NCI-H128 (cell line): ENCODE measurements around the gene OR5AR1.
"Not testable (repeated sequence)": the region's sequence is repeated elsewhere in the genome, so short reads cannot be mapped to it uniquely, and the experiment has no call there.

Experiments
- DNase-seq: peaks from one replicate; lab custom pipeline; 2025; ENCODE audit not compliant: unreplicated experiment; lab: John Stamatoyannopoulos, UW

Gene OR5AR1

GRCh38 chr11:56663386-56663785 lies at the start of gene OR5AR1:
Gene OR5AR1, plus strand, starts transcription at chr11:56663686. Its CDS starts 0 bp downstream, at chr11:56663686.
- DNase-seq = no peak

DNA sequence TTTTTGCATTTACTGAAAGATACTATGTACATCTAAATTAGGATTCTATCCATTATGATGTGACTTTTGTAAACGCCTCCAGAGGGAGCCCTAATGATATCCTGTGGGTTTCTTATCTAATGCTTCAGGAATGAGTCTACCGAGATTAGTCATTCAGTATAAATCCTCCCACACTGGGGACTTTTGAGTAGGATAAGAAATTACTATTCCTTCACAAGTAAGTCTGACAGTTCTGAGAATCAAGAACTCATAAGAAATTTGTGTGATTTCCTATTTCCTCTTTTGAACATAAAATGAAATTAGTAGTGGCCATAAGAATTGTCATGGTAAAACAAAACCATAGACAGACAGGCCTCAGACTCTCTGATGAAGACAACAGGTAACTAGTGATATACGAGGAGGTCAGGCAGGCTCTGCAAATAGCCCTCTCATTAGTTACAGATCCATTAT lies 38.8 kb upstream of the OR5AR1 start:
- DNase-seq = peak; percentile 3

DNA sequence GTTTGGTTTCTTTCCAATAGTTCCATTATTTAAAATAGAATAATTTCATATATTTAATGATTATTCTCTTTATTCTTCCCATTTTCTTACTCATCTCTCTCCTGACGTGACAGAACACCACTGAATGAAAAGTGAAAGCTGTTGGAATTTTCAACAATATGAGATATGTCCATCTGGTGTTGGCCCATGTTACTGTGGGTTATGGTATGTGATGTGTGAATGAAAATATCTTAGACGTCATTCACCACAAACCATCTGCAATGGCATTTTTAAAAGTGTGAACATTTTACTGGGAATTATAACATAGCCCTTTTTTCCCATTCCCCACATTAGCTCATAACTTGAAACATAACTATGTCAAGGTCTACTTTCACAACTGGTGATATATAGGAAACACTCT lies 37.5 kb upstream of the OR5AR1 start:
- no peak for DNase-seq

- DNase-seq = no peak
These were observed 31.2 kb upstream of the OR5AR1 start for GRCh38 chr11:56632329-56632728.

GRCh38 chr11:56636861-56637260 lies 26.6 kb upstream of the OR5AR1 start:
- no peak for DNase-seq

DNA sequence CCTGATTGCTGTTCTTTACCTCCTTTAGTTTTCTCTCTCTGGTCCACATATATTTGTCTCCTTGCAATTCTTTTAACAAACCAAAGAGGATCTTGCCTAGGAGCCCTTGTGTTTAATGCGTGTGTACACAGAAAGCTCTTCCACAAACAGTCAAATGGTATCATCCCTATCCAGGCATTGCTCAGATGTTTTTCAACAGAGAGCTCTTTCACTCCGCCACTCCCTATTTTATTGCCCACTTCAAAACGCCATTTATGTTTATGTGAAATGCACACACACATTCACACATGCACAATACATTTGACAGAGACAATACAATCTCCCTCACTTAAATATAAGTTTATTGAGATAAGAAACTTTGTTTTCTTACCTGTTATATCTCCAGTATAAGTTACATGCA lies 26.0 kb upstream of the OR5AR1 start:
- DNase-seq = no peak

GRCh38 chr11:56642339-56642738 lies 21.1 kb upstream of the OR5AR1 start, which contains the start of gene OR5AP2:
Gene OR5AP2, minus strand, starts transcription at chr11:56642439. Its CDS starts 0 bp downstream, at chr11:56642439.
- DNase-seq = no peak

DNA sequence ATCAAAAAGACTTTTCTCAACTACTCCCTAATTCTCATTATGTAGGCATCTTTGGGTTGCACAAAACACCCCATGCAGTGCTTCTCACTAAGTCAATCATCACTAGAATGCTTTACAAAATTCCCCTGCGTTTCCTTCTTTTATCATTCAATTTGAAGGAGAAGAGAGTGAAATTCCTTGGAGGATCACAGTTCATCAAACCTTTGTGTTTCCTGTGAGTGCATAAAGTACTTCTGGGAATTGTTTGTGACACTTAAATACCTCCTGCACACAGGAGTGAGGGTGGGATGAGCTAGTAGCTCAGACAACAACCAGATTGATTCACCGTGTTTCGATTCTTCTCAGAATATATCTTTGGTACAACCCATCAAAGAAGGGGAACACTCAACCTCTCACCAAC lies 3.7 kb upstream of the OR5AR1 start:
- no peak for DNase-seq

GRCh38 chr11:56670984-56671383 lies 7.5 kb downstream of the OR5AR1 start:
- DNase-seq = no peak

DNA sequence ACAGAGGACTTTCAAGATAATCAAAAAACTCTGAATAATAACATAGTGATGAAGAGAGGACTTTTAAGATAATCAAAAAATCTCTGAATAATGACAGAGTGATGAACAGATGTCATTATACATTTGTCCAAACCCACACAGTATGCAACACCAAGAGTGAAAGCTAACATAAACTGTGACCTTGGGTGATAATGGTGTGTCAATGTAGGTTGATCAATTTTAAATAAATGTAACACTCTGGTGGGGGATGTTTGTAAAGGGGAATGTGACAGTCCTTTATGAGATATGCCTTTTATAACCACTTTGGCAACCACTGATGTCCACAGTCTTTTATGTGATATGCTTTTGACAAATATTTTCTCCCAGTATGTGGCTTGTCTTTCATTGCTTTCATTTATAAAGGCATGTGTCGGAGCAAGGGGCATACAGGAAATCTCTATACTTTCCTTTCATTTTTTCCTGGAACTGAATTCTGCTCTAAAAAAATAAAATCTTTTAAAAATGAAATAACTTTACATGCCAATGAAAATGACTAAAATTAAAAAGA lies 25.1 kb downstream of the OR5AR1 start:
- no peak for DNase-seq

DNA sequence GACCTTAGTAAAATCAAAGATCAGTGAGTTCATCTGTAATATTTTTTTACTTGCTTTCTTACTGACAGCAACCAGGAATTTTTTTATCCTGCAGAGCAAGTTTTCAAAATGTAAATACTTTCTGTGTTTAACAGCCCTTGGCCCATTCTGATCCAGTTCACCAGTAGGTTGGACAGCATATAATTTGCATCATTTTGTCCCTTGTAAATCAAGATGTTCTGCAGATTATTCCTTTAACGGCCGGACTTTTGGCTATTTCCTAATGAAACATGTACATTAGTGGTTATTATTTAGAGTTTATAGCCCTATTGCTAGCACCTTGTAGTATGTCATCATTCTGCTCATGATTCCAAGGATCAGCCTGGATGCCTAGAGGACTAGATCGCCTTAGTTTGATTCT lies 27.7 kb downstream of the OR5AR1 start:
- DNase-seq = not testable (repeated sequence)

GRCh38 chr11:56693428-56693827 lies 29.9 kb downstream of the OR5AR1 start:
- no peak for DNase-seq

DNA sequence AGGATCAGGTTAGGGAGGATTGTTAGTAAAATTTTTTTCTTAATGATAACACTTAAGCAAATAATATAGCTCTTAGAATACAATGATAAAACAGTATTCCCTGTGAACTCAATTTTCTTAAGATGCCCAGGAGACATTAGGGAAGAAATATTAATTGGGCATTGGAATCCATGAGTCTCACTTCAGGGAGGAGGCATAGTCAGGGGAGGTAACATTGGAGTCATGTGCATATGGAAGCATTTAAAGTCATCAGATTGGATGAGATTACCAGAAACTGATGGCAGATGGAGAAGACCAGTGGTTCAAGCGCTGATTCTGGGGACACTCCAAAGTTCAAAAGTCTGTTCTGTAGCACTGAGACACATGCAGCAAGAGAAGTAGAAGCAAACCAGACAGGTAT lies 35.3 kb downstream of the OR5AR1 start, which contains the start of gene OR9G1:
Gene OR9G1 (plus strand): TSS at position 301 of the 400 bp plus-strand sequence. CDS start 1,293 bp downstream, outside the sequence.
- no peak for DNase-seq

- no peak for DNase-seq
These were observed 36.9 kb downstream of the OR5AR1 start for GRCh38 chr11:56700242-56700913.

GRCh38 chr11:56700914-56701485 lies 37.5 kb downstream of the OR5AR1 start:
- DNase-seq = no peak

GRCh38 chr11:56705784-56706396 lies 42.4 kb downstream of the OR5AR1 start:
- DNase-seq = no peak

GRCh38 chr11:56706486-56706885 lies 43.0 kb downstream of the OR5AR1 start:
- no peak for DNase-seq

- DNase-seq = no peak
These were observed 50.7 kb downstream of the OR5AR1 start for GRCh38 chr11:56714206-56714605.
